Activated T-helper 17 cell treated with anti-CD3 and anti-CD28 coated beads, Interleukin-2, amount 50 U/mL, for 72 hours (primary cell): ENCODE data around the gene CCDC92. TPM values are rescaled to one million over a fixed set of nuclear protein-coding genes. Genes with fewer than 3 reads are reported as not detected.
A peak's percentile ranks its signal among the peaks of the same experiment; 100 is the strongest.

ENCODE experiments used
- ATAC-seq: fragments of 150-1000 bp; cut with Tn5 transposase; replicated peaks from 2 replicates; pipeline ENCODE4 v1.10.0; 2021; ENCODE audit warnings: mild to moderate bottlenecking, moderate library complexity
- H3K27ac Mint-ChIP-seq: one replicate; pipeline ENCODE4 v1.8.0; 2022; ENCODE audit warnings: mixed read lengths
- H3K27me3 Mint-ChIP-seq: one replicate; pipeline ENCODE4 v1.8.0; 2022; ENCODE audit warnings: mixed read lengths
- H3K36me3 Mint-ChIP-seq: one replicate; pipeline ENCODE4 v1.8.0; 2022; ENCODE audit warnings: low read depth, mild to moderate bottlenecking, mixed read lengths
- H3K4me1 Mint-ChIP-seq: one replicate; pipeline ENCODE4 v1.8.0; 2022; ENCODE audit warnings: mixed read lengths
- H3K4me3 Mint-ChIP-seq: one replicate; pipeline ENCODE4 v1.8.0; 2022; ENCODE audit warnings: mild to moderate bottlenecking, mixed read lengths
- H3K9me3 Mint-ChIP-seq: one replicate; pipeline ENCODE4 v1.8.0; 2022; ENCODE audit warnings: mixed read lengths
- total RNA-seq, 2 donors: library from RNA; stranded (reverse); gene quantifications; one replicate each; pipeline ENCODE4 v1.2.3, GENCODE V29; 2022

Gene CCDC92
- total RNA-seq, 2 donors from 2014 or later = 19.2 to 19.4 TPM

DNA sequence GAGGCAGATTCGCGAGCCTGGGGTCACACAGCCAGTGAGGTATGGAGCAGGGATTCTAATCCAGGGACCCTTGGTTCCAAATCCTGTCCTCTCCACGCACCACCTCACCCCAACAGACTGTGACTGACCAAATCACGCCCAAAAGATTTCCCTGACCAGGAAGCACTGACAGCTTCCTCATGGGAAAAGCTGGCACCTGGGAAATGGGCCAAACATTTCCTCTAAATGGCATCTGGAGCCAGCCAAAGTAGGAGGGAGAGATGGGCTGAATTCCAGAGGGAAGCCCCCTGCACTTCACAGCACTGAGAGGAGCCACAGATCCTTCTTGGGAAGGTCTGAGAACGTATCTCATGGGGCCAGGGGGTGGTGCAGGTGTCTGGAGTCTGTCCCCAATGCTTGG is 28.8 kb downstream of the CCDC92 start:
- peaks cover 9% of the 10 kb centered on the region for H3K4me1 Mint-ChIP-seq
- no peak overlapping the region for H3K4me3 Mint-ChIP-seq
- no peaks in the 10 kb centered on the region for H3K9me3 Mint-ChIP-seq
- H3K36me3 Mint-ChIP-seq = peaks cover 30% of the 10 kb centered on the region
- no peak overlapping the region for H3K27ac Mint-ChIP-seq
- no peaks in the 10 kb centered on the region for H3K27me3 Mint-ChIP-seq
- ATAC-seq = no peak

DNA sequence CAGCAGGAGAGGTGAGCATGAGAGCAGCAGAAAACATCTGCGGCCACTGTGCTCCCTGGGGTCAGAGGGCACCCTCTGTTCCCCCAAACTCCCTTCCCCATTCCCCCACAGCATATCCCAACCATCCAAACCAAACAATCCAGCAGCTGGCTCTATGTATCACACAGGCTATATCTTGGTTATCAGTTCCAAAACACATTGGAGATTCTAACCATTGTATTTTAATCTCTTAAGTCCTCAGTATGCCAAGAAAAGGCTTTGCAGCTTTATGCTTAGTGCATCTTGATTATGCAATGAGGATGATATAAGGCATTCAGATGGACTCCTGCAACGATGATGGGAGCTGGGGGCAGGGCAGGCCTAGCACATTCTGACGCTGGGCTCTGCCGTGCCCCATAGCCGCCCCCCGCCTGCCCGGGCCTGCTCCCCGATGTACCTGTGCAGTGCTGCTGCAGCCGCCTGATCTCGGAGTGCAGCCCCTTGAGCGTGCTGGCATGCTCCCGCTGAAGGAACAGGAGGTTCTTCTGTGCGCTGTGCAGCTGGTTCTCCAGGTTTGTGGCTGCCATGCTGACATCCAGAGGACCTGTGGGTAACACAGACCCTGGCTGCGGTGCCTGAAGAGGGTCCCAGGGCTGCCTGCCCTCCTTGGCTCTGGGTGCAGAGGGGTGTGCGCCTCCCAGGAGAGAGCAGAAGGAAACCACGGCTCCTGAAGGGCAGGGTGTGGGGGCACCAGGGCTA is 29.6 kb downstream of the CCDC92 start:
- no peak for ATAC-seq
- no peaks in the 10 kb centered on the region for H3K9me3 Mint-ChIP-seq
- no peak overlapping the region for H3K27ac Mint-ChIP-seq

DNA sequence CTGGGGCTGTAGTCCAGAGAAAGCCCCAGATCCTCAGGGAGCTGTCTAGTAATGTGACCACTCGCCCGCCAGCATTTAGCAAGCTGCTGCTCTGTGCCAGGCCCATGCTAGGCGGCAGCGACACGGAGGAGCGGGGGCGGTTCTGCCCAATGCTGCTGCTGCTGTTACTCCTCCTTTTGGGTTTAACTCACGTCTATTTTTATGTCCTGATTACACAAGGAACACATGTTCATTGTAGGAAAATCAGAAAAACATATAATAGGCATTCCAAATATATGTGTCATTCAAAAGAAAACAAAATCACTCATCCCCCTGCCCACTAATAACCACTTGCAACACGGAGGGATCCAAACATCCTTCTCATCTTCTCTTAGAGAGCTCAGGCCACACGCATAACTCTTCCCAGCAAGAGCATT is 30.4 kb downstream of the CCDC92 start:
- no peaks in the 10 kb centered on the region for H3K9me3 Mint-ChIP-seq
- peaks cover 37% of the 10 kb centered on the region for H3K36me3 Mint-ChIP-seq
- peaks cover 24% of the 10 kb centered on the region for H3K4me1 Mint-ChIP-seq
- ATAC-seq = no peak
- no peaks in the 10 kb centered on the region for H3K27me3 Mint-ChIP-seq
- H3K4me3 Mint-ChIP-seq = no peak overlapping the region
- H3K27ac Mint-ChIP-seq = no peak overlapping the region

More for the DNA sequence above, 29.6 kb downstream of the CCDC92 start:
- peaks cover 16% of the 10 kb centered on the region for H3K4me1 Mint-ChIP-seq
- H3K27me3 Mint-ChIP-seq = no peaks in the 10 kb centered on the region
- H3K36me3 Mint-ChIP-seq = peaks cover 30% of the 10 kb centered on the region
- H3K4me3 Mint-ChIP-seq = no peak overlapping the region

DNA sequence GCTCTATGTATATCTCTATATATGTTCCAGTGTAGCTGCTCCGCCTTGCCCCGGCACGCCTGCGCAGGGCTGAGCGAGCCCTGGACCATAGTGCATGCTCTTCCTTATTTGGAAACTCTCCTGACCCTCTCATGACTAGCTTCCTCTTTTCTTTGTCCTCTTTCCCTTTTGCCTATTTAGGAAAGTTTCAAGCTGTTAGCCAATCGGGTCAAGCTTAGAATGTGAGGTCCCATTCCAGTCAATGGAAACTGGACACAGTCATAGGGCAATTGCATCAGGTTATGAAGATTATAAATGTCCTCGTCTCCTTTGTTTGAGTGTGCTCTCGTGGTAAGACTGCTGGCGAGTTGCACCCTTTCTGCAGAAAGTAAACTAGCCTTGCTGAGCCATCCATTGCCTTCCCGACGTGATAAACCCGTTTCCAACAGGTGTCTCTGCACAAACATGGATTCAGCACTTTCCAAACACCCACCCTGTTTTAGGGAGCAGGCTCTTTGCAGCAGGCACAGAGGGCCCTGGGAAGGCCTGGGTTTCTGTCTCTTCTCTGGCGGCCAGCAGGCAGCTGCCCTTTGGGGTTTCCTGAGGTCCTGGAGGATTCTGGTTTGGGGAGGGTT is 30.9 kb downstream of the CCDC92 start:
- Mint-ChIP-seq H3K27ac (peak overlapping the region; percentile 11), H3K4me3 (no peak overlapping the region), H3K27me3 (no peaks in the 10 kb centered on the region), H3K4me1 (peaks cover 24% of the 10 kb centered on the region), H3K9me3 (no peaks in the 10 kb centered on the region), H3K36me3 (peaks cover 38% of the 10 kb centered on the region)
- no peak for ATAC-seq

DNA sequence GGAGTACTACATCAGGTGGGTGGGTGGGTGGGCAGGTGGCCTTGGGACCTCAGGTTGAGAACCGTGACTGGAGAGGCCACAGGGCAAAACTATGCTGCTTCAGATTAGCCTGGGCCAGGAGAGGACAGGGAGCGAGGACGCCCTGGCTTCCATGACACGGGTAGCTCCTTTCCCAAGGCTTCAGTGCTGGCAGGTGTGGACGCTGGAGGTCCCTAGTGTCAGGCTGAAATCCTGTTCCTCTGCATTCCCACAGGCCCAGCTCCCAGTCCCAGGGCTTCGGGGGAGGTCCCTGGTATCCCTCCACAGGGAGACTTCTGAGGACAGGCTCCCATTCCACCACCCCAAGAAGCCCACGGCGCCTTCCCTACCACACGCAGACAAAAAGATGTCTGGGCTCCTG is 31.6 kb downstream of the CCDC92 start:
- Mint-ChIP-seq H3K36me3 (peaks cover 41% of the 10 kb centered on the region), H3K4me3 (no peak overlapping the region), H3K4me1 (peaks cover 23% of the 10 kb centered on the region), H3K9me3 (no peaks in the 10 kb centered on the region), H3K27me3 (no peaks in the 10 kb centered on the region), H3K27ac (peak overlapping the region; percentile 11)
- no peak for ATAC-seq

DNA sequence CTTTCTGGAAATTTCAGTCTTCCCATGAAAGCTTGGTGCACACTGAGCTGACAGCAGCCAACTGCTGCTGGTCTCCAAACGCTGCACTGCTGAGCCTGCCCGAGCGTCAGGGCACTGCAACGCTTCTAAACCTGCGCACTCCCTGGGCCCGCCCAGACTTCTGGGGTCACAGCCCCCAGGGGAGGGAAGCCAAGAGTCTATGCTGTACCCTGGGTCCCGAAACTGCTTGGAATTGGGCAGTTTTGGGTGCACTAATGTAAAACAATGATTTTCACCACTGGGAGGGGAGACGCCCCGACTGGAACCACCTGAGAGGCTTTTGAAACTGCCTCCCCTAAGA is 32.0 kb downstream of the CCDC92 start:
- no peak for ATAC-seq
- H3K4me1 Mint-ChIP-seq = peaks cover 20% of the 10 kb centered on the region
- H3K27me3 Mint-ChIP-seq = no peaks in the 10 kb centered on the region
- peaks cover 37% of the 10 kb centered on the region for H3K36me3 Mint-ChIP-seq
- no peaks in the 10 kb centered on the region for H3K9me3 Mint-ChIP-seq
- H3K4me3 Mint-ChIP-seq = no peak overlapping the region
- no peak overlapping the region for H3K27ac Mint-ChIP-seq

- no peaks in the 10 kb centered on the region for H3K27me3 Mint-ChIP-seq
- no peak for ATAC-seq
- no peaks in the 10 kb centered on the region for H3K9me3 Mint-ChIP-seq
- H3K36me3 Mint-ChIP-seq = peaks cover 37% of the 10 kb centered on the region
- H3K4me1 Mint-ChIP-seq = peaks cover 20% of the 10 kb centered on the region
- H3K4me3 Mint-ChIP-seq = no peak overlapping the region
- no peak overlapping the region for H3K27ac Mint-ChIP-seq
Observed at GRCh38 chr12:123939716-123940626, 32.7 kb downstream of the CCDC92 start.

GRCh38 chr12:123938679-123939480 is 33.8 kb downstream of the CCDC92 start:
- Mint-ChIP-seq H3K9me3 (no peaks in the 10 kb centered on the region), H3K27me3 (no peaks in the 10 kb centered on the region), H3K36me3 (peaks cover 31% of the 10 kb centered on the region), H3K4me1 (peaks cover 20% of the 10 kb centered on the region), H3K4me3 (peak overlapping the region; percentile 83), H3K27ac (peak overlapping the region; percentile 91)
- ATAC-seq = peak; percentile 32

DNA sequence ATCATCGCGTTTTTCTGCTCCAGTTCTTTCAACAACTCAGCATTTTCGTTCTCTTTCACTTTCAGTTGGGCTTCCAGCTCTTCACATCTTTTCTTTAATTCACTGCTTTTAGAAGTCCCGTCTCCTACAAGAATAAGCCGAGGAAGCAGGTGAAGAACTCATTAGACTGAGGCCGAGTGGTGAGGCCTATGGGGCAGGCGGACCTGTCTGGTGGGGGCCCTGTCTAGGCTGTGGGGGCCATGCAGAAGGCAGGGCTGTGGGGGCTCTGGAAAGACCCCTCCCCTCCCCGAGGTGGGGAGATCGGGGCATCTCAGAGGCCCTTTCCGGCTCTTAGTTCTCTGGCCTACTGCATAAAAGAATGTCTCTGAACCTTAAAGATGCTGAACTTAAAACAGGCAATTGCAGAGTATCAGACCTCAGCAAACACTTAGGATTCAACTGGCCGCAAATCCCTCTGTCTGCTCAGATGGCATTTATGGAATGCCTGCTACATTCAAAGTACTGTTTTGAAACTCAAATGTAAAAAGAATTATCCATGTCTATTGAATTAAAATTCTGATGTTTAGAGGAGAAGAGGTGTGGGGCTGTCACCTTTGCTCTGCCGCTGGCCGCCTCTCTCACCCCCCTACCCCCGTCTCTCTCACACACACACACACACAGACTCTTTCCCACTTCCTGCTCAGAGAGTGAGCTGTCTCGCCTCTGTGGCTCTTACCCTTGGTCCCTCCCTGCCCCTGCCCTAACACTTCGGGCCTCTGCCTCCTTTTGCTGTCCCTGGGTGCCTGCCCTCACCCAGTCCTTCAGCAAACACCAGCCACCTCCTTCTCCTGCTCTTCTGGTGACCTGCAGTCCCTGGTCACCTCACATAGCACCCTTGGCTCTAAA is 34.7 kb downstream of the CCDC92 start:
- Mint-ChIP-seq H3K27ac (peak overlapping the region; percentile 91), H3K9me3 (no peaks in the 10 kb centered on the region), H3K36me3 (peaks cover 30% of the 10 kb centered on the region), H3K4me1 (peaks cover 20% of the 10 kb centered on the region), H3K4me3 (peak overlapping the region; percentile 83), H3K27me3 (no peaks in the 10 kb centered on the region)
- ATAC-seq = peak; percentile 99

- H3K9me3 Mint-ChIP-seq = no peaks in the 10 kb centered on the region
- ATAC-seq = no peak
- H3K27ac Mint-ChIP-seq = peak overlapping the region; percentile 91
- peaks cover 26% of the 10 kb centered on the region for H3K4me1 Mint-ChIP-seq
- no peaks in the 10 kb centered on the region for H3K27me3 Mint-ChIP-seq
- peaks cover 22% of the 10 kb centered on the region for H3K36me3 Mint-ChIP-seq
- peak overlapping the region; percentile 83 for H3K4me3 Mint-ChIP-seq
Observed at GRCh38 chr12:123936956-123937706, 35.5 kb downstream of the CCDC92 start.

- ATAC-seq = no peak
- Mint-ChIP-seq H3K4me1 (peaks cover 33% of the 10 kb centered on the region), H3K4me3 (peak overlapping the region; percentile 33), H3K27me3 (peaks cover 5% of the 10 kb centered on the region), H3K36me3 (peaks cover 16% of the 10 kb centered on the region), H3K9me3 (no peaks in the 10 kb centered on the region), H3K27ac (peak overlapping the region; percentile 13)
Observed at GRCh38 chr12:123936471-123936870, 36.2 kb downstream of the CCDC92 start.

- H3K4me3 Mint-ChIP-seq = peak overlapping the region; percentile 33
- peaks cover 5% of the 10 kb centered on the region for H3K27me3 Mint-ChIP-seq
- peak overlapping the region; percentile 13 for H3K27ac Mint-ChIP-seq
- H3K9me3 Mint-ChIP-seq = no peaks in the 10 kb centered on the region
- peaks cover 14% of the 10 kb centered on the region for H3K36me3 Mint-ChIP-seq
- ATAC-seq = no peak
- peaks cover 34% of the 10 kb centered on the region for H3K4me1 Mint-ChIP-seq
Observed at GRCh38 chr12:123935956-123936355, 36.7 kb downstream of the CCDC92 start.

- no peak for ATAC-seq
- peaks cover 14% of the 10 kb centered on the region for H3K36me3 Mint-ChIP-seq
- H3K4me3 Mint-ChIP-seq = no peak overlapping the region
- H3K27me3 Mint-ChIP-seq = peaks cover 5% of the 10 kb centered on the region
- H3K4me1 Mint-ChIP-seq = peaks cover 34% of the 10 kb centered on the region
- no peaks in the 10 kb centered on the region for H3K9me3 Mint-ChIP-seq
- H3K27ac Mint-ChIP-seq = no peak overlapping the region
Observed at GRCh38 chr12:123934829-123935228, 37.8 kb downstream of the CCDC92 start.
